Activated CD8-positive, alpha-beta T cell treated with anti-CD3 and anti-CD28 coated beads for 36 hours (primary cell): Measurements from ENCODE around the gene NWD2. TPM values are rescaled to one million over a fixed set of nuclear protein-coding genes. Genes with fewer than 3 reads are reported as not detected.

Experiments
- ATAC-seq: fragments of 200-7000 bp; cut with Tn5 transposase; one replicate; pipeline ENCODE4 v1.10.0; 2021; ENCODE audit warnings: mild to moderate bottlenecking, moderate library complexity
- CTCF ChIA-PET: fragments of 350-600 bp; sonication (Branson Sonifier 250); formaldehyde crosslinking; loops from one replicate; lab custom pipeline; 2021; ENCODE audit warnings: antibody characterized with exemption; lab: Charles Lee
- POLR2A ChIA-PET: fragments of 350-600 bp; sonication (Branson Sonifier 250); formaldehyde crosslinking; loops from one replicate; lab custom pipeline; 2021; ENCODE audit warnings: antibody characterized with exemption; lab: Charles Lee
- DNase-seq: peaks from one replicate; pipeline ENCODE4 v3.0.0-alpha.2; 2020
- H3K27ac Mint-ChIP-seq: one replicate; pipeline ENCODE4 v1.8.0; 2021; ENCODE audit warnings: mild to moderate bottlenecking, mixed read lengths
- H3K27me3 Mint-ChIP-seq: one replicate; pipeline ENCODE4 v1.8.0; 2021; ENCODE audit warnings: mixed read lengths
- H3K36me3 Mint-ChIP-seq: one replicate; pipeline ENCODE4 v1.8.0; 2021; ENCODE audit warnings: low read depth, mixed read lengths
- H3K4me1 Mint-ChIP-seq: one replicate; pipeline ENCODE4 v1.8.0; 2021; ENCODE audit warnings: low read depth, mixed read lengths
- H3K4me3 Mint-ChIP-seq: one replicate; pipeline ENCODE4 v1.8.0; 2021; ENCODE audit warnings: mild to moderate bottlenecking, moderate library complexity, mixed read lengths
- H3K9me3 Mint-ChIP-seq: one replicate; pipeline ENCODE4 v1.8.0; 2021; ENCODE audit warnings: mixed read lengths
- CTCF ChIP-seq: fragments of 200-600 bp; IDR thresholded peaks from one replicate; pipeline ENCODE4 v1.8.0; 2022; ENCODE audit warnings: antibody characterized with exemption, mild to moderate bottlenecking
- intact Hi-C: fragments of 100-400 bp; cut with micrococcal nuclease; formaldehyde crosslinking; loops from one replicate; pipeline ENCODE4 v1.10.0; 2022
- total RNA-seq, 2 experiments: library from RNA; stranded (reverse); gene quantifications; one replicate each; pipeline ENCODE4 v1.2.3, GENCODE V29; 2021

The NWD2 gene
- total RNA-seq, 2 experiments from 2014 or later, result not detected

- Mint-ChIP-seq H3K4me1 (no peaks in the 10 kb centered on the region), H3K9me3 (no peaks in the 10 kb centered on the region), H3K4me3 (no peak overlapping the region), H3K27me3 (peaks cover 21% of the 10 kb centered on the region), H3K27ac (no peak overlapping the region), H3K36me3 (no peaks in the 10 kb centered on the region)
- ChIA-PET CTCF (no interaction called here), POLR2A (no interaction called here)
- no peak for TF ChIP-seq CTCF
- DNase-seq, result no peak
- intact Hi-C loops, result no loop called here
- ATAC-seq, result no peak
Observed at GRCh38 chr4:37463033-37463856, 218.7 kb downstream of the NWD2 start.

DNA sequence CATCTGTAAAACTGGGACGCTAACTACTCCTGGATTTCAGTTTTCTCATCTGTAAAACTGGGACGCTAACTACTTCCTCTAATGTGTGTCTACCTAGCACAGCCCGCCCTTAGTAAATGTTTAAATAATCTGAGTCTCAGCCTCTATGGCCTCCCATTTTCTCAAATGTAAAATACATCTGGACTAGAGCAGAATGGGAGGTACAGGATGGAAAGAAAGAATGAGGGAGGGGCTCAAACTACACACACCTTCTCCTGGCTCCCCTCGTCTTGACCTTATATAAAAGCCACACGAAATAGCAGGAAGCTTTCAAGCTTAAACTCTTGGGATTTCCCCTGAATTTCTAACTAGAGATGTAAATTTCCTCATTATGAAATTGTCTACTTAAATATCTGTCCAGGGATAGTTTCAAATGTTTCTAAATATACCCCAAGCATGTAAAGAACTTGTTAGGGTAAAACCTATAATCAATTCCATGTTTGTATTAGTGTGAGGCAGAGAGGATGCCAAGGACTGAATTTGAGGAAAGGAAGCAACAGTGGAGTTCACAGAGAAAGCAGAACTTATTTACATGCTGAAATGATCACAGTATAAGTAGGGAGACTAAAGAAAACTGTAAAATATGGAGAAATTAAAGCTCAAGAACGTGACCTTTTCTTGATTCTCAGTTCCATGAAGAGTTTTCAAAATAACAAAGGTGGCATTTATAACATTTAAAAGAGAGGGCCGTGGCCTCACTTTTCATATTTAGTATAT lies 220.0 kb downstream of the NWD2 start:
- DNase-seq (no peak), ATAC-seq (no peak)
- Mint-ChIP-seq H3K36me3 (no peaks in the 10 kb centered on the region), H3K27me3 (peaks cover 16% of the 10 kb centered on the region), H3K9me3 (no peaks in the 10 kb centered on the region), H3K27ac (no peak overlapping the region), H3K4me1 (no peaks in the 10 kb centered on the region), H3K4me3 (no peak overlapping the region)
- ChIA-PET CTCF (interaction anchor here (0.9 to 1.0 kb wide), 3 partner anchors 9 to 1114 kb away, joined by 3 to 6 read pairs (median 3); a partner anchor contains a TSS), POLR2A (interaction anchor here (0.8 kb wide), 1 partner anchor 30 kb away, joined by 3 read pairs; no protein-coding TSS in a partner anchor)
- intact Hi-C loops, result no loop called here
- no peak for TF ChIP-seq CTCF

- ATAC-seq (no peak), DNase-seq (no peak)
- Mint-ChIP-seq H3K9me3 (no peaks in the 10 kb centered on the region), H3K36me3 (no peaks in the 10 kb centered on the region), H3K4me3 (no peak overlapping the region), H3K4me1 (no peaks in the 10 kb centered on the region), H3K27me3 (peaks cover 12% of the 10 kb centered on the region), H3K27ac (no peak overlapping the region)
- ChIA-PET POLR2A (no interaction called here), CTCF (interaction anchor here (0.6 to 1.0 kb wide), 3 partner anchors 10 to 278 kb away, joined by 3 to 6 read pairs (median 3); a partner anchor contains a TSS)
- intact Hi-C loops, result no loop called here
- TF ChIP-seq CTCF, result no peak
Observed at GRCh38 chr4:37465296-37465695, 220.8 kb downstream of the NWD2 start.

DNA sequence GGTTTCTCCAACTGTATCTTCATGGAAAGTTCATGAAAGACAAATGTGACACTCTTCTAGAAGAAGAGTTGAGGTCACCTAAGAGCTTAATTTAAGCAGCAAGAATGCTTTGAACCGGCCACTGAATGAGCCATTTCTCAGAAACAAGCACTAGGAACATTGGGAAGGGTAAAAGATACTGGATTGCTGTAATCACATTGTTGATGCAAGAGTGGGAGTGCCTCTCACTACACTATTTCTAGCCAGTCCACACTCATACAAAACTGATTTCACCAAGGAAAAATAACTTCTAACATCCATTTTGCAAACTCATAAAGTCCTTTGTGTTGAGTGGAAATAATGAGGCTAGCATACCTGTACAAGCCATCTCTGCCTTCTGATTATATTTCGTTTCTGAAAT lies 221.3 kb downstream of the NWD2 start:
- Mint-ChIP-seq H3K27me3 (peaks cover 10% of the 10 kb centered on the region), H3K9me3 (no peaks in the 10 kb centered on the region), H3K36me3 (no peaks in the 10 kb centered on the region), H3K4me1 (no peaks in the 10 kb centered on the region), H3K27ac (no peak overlapping the region), H3K4me3 (no peak overlapping the region)
- DNase-seq (no peak), ATAC-seq (no peak)
- POLR2A ChIA-PET, result no interaction called here
- CTCF ChIA-PET, result interaction anchor here (0.6 to 1.0 kb wide), 2 partner anchors 12 to 279 kb away, joined by 3 to 6 read pairs; a partner anchor contains a TSS
- TF ChIP-seq CTCF, result no peak
- intact Hi-C loops, result no loop called here
